GM12878 (cell line): ENCODE results near the gene DBI. TPM values are rescaled to one million over a fixed set of nuclear protein-coding genes. Genes with fewer than 3 reads are reported as not detected.

Experiments used
- ATAC-seq: fragments of 200-7000 bp; cut with Tn5 transposase; 3 replicates; pipeline ENCODE4 v1.9.1; 2020; ENCODE audit warnings: mild to moderate bottlenecking, moderate library complexity
- BruUV-seq: library from RNA; stranded (reverse); fragments of 400-500 nt; replicated peaks from 2 replicates; lab custom pipeline; 2021; lab: Mats Ljungman, UMichigan
- CTCF ChIA-PET: fragments of 300-600 bp; sonication (Branson Sonifier 250); formaldehyde crosslinking; extraction: SDS; loops from one replicate; lab custom pipeline; 2021; ENCODE audit warnings: inconsistent platforms; lab: Yijun Ruan, JAX
- POLR2A ChIA-PET: fragments of 350-600 bp; formaldehyde crosslinking; extraction: SDS; loops from one replicate; lab custom pipeline; 2021; ENCODE audit warnings: inconsistent platforms; lab: Charles Lee
- RAD21 ChIA-PET: fragments of 300-600 bp; sonication (Branson Sonifier 250); formaldehyde crosslinking; loops from one replicate; lab custom pipeline; 2023; ENCODE audit warnings: antibody characterized with exemption; ENCODE audit not compliant: unreplicated experiment; lab: Charles Lee
- SMC1A ChIA-PET: fragments of 300-600 bp; sonication (Branson Sonifier 250); formaldehyde crosslinking; loops from one replicate; lab custom pipeline; 2023; ENCODE audit not compliant: unreplicated experiment, uncharacterized antibody; lab: Charles Lee
- DNase-seq: peaks from one replicate; pipeline ENCODE4 v3.0.0-alpha.2; 2011; ENCODE audit warnings: low read depth, low spot score
- FAIRE-seq: peaks from 3 replicates; lab custom pipeline; 2011; peaks lifted over from hg19 to GRCh38; lab: Jason Lieb, UNC
- H2AFZ ChIP-seq: 2 replicates; pipeline ENCODE4 v1.6.0; 2011; ENCODE audit warnings: low read depth, low read length, control low read depth; ENCODE audit not compliant: control insufficient read depth
- H3K27ac ChIP-seq: 2 replicates; pipeline ENCODE4 v1.5.1; 2011; ENCODE audit warnings: control low read depth; ENCODE audit not compliant: control insufficient read depth, insufficient read depth
- H3K27me3 ChIP-seq, 2 experiments: replicated peaks in 1 of 2; 2 replicates each; pipeline versions ENCODE4 v1.6.0 to v1.6.1; 2011; ENCODE audit warnings: low read length in 1 of 2; ENCODE audit not compliant: control insufficient read depth in 2 of 2, insufficient read depth in 2 of 2
- H3K36me3 ChIP-seq, 2 experiments: 2 replicates each; pipeline ENCODE4 v1.5.1; 2011; ENCODE audit warnings: low read length in 1 of 2; ENCODE audit not compliant: control insufficient read depth in 2 of 2, insufficient read depth in 2 of 2
- H3K4me1 ChIP-seq: 2 replicates; pipeline ENCODE4 v1.6.1; 2011; ENCODE audit warnings: mild to moderate bottlenecking, low read length, moderate library complexity, mixed read lengths; ENCODE audit not compliant: control insufficient read depth, insufficient read depth
- H3K4me2 ChIP-seq: 2 replicates; pipeline ENCODE4 v1.6.0; 2011; ENCODE audit warnings: control low read depth; ENCODE audit not compliant: control insufficient read depth, insufficient read depth
- H3K4me3 ChIP-seq: fragments of 200-600 bp; sonication (generic); 2 replicates; pipeline ENCODE4 v1.5.1; 2016
- H3K79me2 ChIP-seq: 2 replicates; pipeline ENCODE4 v1.6.0; 2011; ENCODE audit warnings: low read length; ENCODE audit not compliant: control insufficient read depth, insufficient read depth
- H3K9ac ChIP-seq: 2 replicates; pipeline ENCODE4 v1.8.0; 2011; ENCODE audit warnings: low read length, control low read depth, mixed read lengths; ENCODE audit not compliant: control insufficient read depth, insufficient read depth
- H3K9me3 ChIP-seq: replicated peaks from 3 replicates; pipeline ENCODE4 v1.5.1; 2011; ENCODE audit warnings: mild to moderate bottlenecking, low read length; ENCODE audit not compliant: control insufficient read depth, insufficient read depth
- H4K20me1 ChIP-seq: 2 replicates; pipeline ENCODE4 v1.6.0; 2011; ENCODE audit not compliant: control insufficient read depth, insufficient read depth
- CBFB ChIP-seq: IDR thresholded peaks from 2 replicates; pipeline ENCODE4 v1.6.1; 2016; ENCODE audit warnings: antibody characterized with exemption, low read depth
- CUX1 ChIP-seq: IDR thresholded peaks from 2 replicates; pipeline ENCODE4 v1.6.1; 2012; ENCODE audit warnings: improper control_type of control experiment, low read depth, low read length; ENCODE audit not compliant: insufficient replicate concordance
- MEF2B ChIP-seq: fragments of 450-650 bp; IDR thresholded peaks from 2 replicates; pipeline ENCODE4 v1.6.1; 2018; ENCODE audit warnings: mild to moderate bottlenecking, moderate library complexity; ENCODE audit not compliant: partially characterized antibody, poor library complexity, severe bottlenecking
- MTA2 ChIP-seq: fragments of 450-650 bp; IDR thresholded peaks from 2 replicates; pipeline ENCODE4 v1.6.1; 2016; ENCODE audit warnings: low read depth, mild to moderate bottlenecking, moderate library complexity
- YY1 ChIP-seq: IDR thresholded peaks from 2 replicates; pipeline ENCODE4 v1.6.1; 2011; ENCODE audit warnings: low read depth, mild to moderate bottlenecking, low read length
- WGBS: methylation state at CpG from one replicate; pipeline ENCODE4 v1.1.6; 2016; ENCODE audit warnings: low lambda C conversion rate; ENCODE audit not compliant: insufficient replicate concordance, insufficient coverage; ENCODE audit errors: missing lambda C conversion rate; 5-methylcytosine and 5-hydroxymethylcytosine counted together
- in situ Hi-C: fragments of 300-500 bp; cut with MboI; formaldehyde crosslinking; loops from 9 replicates; pipeline ENCODE4 v1.14.3; 2018; ENCODE audit warnings: mixed read lengths
- intact Hi-C: fragments of 100-400 bp; cut with micrococcal nuclease; formaldehyde crosslinking; loops from one replicate; pipeline ENCODE4 v1.14.2; 2022; ENCODE audit not compliant: unreplicated experiment
- polyA plus RNA-seq, 11 experiments: library from polyadenylated mRNA; depleted of rRNA in 4 of 11; unstranded in 6 of 11; stranded (reverse) in 5 of 11; fragments of >200 nt; fragmentation: Nextera tagmentation in 4 of 11; fragmentation: Illumina TruSeq in 1 of 11; extraction: Ambion mirVana in 4 of 11; extraction: Trizol in 1 of 11; gene quantifications; 1 replicate in 1 of 11; 2 replicates in 10 of 11; pipeline versions ENCODE4 v1.2.1 to v1.2.3, GENCODE V29; 2011 to 2016; ENCODE audit warnings: inconsistent platforms in 2 of 11, missing spikeins in 2 of 11, low read depth in 1 of 11
- total RNA-seq, 4 experiments: library from RNA; depleted of rRNA in 3 of 4; stranded (reverse); fragments of >200 nt in 3 of 4; fragmentation: Illumina TruSeq in 1 of 4; extraction: Trizol in 1 of 4; gene quantifications; 2 replicates each; pipeline versions ENCODE4 v1.2.1 to v1.2.3, GENCODE V29; 2013 to 2021

DBI gene
- total and polyA plus RNA-seq, 10 of the 15 experiments (the other 5 are each of a cell fraction or from before 2014, with no cell fraction given), result 248 to 2,567 (median 943) TPM

GRCh38 chr2:119416299-119416923 lies 49.6 kb downstream of the DBI start:
- 0 out of 4 replicates have a peak, but pooled peaks cover 0 to 2% of the 10 kb centered on the region in 2 experiments for H3K27me3 ChIP-seq
- FAIRE-seq (no peak), DNase-seq (no peak), ATAC-seq (peak; percentile 60)
- H2AFZ ChIP-seq, result no peak overlapping the region
- ChIA-PET SMC1A (interaction anchor here (1.0 to 4.5 kb wide), 10 partner anchors 11 to 61 kb away, joined by 3 to 23 read pairs (median 4); partner anchors contain the start of gene TMEM37), RAD21 (interaction anchor here (1.6 to 2.0 kb wide), 3 partner anchors 15 to 61 kb away, joined by 8 to 13 read pairs (median 9); partner anchors contain the start of gene TMEM37), CTCF (interaction anchor here (0.6 to 3.5 kb wide), 3 partner anchors 10 to 60 kb away, joined by 3 to 31 read pairs (median 5); no protein-coding TSS in a partner anchor), POLR2A (interaction anchor here (0.8 kb wide), 1 partner anchor 14 kb away, joined by 5 read pairs; no protein-coding TSS in a partner anchor)
- TF ChIP-seq YY1 (no peak), CUX1 (no peak), CBFB (no peak), MTA2 (peak; percentile 27; the same call in 1 of the 2 replicates), MEF2B (peak; percentile 88)
- no peak overlapping the region for H3K4me2 ChIP-seq
- no peak overlapping the region for H3K9ac ChIP-seq
- WGBS, result 50% methylated on average over 4 of the region's 4 CpGs
- no peak overlapping the region for H3K27ac ChIP-seq
- H3K9me3 ChIP-seq, result peaks cover 3% of the 10 kb centered on the region; the same call in 2 of the 3 replicates
- in situ Hi-C loops, result no loop called here
- no peak overlapping the region for H3K4me3 ChIP-seq
- no peaks in the 10 kb centered on the region for H4K20me1 ChIP-seq
- no peaks in the 10 kb centered on the region for H3K4me1 ChIP-seq
- H3K79me2 ChIP-seq, result no peaks in the 10 kb centered on the region
- BruUV-seq, result no TSS peak
- no peaks in the 10 kb centered on the region for H3K36me3 ChIP-seq
- intact Hi-C loops, result no loop called here
